NK-92 (cell line): Measurements from ENCODE around the gene IHH.

Experiments used
- DNase-seq: peaks from one replicate; lab custom pipeline; 2025; ENCODE audit not compliant: unreplicated experiment; lab: John Stamatoyannopoulos, UW

The IHH gene

DNA sequence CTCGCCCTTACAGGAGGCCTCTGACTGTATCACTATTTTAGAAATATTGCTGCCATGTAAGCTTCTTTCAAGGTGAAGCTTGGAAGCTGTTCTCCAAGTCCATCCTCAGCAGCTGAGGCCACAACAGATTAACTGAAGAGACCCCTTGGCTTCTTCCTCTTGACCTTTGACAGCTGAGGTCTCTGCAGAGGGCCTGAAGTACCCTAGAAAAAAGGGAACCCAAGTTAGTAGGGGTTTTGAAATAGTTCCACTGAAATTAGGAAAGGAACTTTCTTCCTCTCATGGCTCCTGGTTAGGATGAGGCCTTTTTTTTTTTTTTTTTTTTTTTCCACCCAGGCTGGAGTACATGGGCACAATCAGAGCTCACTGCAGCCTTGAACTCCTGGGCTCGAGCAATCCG, 15.5 kb upstream of the IHH start:
- DNase-seq: no peak

DNA sequence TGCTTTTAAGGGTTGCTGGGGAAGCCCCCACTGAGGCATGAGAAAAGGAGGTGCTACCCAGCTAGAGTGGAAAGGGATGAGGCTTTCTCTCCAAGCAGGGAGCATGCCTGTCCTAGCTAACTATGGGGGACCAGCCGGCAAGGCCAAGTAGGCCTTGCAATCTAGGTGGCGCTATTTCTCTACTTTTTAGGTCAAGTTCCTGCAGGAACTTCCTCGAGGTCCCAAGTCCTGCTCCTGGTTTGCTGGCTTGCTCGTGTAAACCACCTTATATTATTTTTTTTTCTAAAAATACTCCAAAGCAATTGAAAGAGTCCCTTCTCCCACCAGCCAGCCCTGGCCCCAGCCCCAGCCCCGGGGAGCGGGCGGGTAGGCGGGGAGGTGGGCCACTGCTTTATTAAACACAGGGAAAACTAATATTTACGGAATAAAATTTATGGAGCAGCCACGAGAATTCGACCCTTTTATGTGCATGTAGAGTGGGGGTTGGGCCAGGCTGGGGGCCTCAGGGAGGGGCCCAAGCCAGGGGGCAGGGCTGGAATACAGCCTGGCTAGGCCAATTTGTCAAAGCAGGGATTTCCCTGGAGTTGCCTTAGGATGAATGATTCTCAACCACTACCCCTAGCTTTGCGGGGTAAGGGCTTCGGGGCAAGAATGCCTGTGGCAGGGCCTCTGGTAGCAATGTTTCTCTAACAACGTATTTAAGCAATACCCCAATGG, 12.8 kb upstream of the IHH start:
- no peak for DNase-seq

DNA sequence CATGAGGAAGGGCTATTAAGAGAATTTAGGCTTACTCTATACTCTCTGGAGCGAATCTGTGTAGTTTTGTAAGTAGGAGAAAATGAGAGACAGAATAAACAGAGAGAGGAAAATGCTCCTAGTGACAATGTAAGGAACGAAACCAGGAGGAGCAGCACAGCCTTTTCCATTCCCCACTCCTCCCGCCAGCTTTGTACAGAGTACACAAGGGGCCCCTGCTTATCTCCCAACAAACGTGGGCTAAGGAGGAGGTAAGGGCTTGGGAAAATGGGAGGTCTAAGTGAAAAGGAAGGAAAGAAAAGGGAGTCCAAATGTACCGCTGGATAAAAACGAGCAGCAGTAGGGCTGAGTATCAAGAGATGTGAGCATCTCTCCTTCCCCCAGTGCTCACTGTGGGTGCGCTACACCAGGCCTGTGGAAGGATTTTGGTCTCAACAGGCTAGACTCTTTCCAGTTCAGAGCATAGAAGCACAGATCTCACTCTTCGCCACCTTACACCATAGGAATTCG, 12.1 kb upstream of the IHH start:
- DNase-seq: no peak

DNA sequence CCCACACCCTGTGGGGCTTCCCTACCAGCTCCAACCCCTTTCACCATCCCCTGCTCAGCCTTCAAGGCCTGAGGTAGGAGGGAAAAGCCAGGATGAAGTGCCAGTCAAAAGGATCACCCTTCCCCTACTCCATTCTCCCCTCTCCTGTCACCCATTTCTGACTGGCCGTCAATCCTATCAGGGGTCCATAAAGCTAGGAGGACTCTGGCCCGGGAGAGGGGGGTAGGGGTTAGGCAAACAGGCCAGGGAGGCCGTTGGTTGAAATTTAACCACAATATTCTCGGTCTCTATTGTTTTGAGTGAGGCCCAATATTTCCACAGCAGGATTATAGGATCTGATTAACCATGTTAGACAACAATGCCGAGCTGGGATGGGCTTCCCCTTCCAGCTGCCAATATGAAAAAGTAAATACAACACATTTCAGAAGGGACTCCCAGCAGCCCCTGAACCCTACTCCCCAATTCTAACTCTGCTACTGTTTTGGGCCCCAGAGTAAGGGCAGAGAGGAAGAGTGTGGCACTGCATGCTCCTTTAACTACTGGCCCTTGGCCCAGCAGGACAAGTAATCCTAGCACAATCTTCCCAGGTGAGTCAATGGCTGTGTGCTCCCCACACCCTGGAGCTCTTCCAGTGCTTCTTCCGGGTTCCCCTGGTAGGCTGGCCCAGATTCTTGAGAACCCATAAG, 10.6 kb upstream of the IHH start:
- no peak for DNase-seq

DNA sequence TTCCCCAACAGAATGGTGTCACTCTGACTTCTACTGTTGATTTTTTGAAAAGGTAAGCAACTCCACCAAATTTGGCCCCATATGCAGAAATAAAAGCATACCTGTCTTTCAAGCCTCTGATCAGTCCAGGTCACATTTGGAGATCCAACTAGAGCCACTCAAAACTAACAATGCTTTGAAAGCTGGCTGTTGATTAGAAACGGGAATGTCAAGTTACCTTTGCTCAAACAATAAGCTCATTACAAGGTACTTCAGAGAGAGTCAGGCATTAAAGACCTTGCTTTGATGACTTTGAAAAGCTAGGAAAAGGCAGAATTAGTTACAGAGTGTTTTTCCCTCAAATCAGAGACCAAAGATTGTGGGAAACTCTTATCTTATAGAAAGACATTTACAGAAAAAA, 4.8 kb upstream of the IHH start:
- no peak for DNase-seq

DNA sequence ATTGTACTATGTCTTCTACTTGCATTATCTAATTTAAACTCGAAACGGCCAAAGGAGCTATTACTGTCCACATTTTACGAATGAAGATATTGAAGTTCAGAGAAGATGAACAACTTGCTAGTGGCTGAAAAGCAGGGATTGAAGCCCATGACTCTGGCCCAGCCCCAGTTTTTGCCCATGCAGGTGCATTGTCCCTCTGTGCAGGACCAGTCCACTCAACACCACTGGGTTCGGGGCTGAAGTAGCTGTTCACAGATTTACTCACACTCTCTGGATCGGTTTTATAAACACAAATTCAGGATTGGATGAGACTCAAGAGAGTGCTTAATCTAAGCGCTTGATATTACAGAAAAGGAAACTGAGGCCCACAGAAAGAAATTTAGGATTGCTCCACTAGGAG, 1.4 kb upstream of the IHH start:
- DNase-seq: no peak

DNA sequence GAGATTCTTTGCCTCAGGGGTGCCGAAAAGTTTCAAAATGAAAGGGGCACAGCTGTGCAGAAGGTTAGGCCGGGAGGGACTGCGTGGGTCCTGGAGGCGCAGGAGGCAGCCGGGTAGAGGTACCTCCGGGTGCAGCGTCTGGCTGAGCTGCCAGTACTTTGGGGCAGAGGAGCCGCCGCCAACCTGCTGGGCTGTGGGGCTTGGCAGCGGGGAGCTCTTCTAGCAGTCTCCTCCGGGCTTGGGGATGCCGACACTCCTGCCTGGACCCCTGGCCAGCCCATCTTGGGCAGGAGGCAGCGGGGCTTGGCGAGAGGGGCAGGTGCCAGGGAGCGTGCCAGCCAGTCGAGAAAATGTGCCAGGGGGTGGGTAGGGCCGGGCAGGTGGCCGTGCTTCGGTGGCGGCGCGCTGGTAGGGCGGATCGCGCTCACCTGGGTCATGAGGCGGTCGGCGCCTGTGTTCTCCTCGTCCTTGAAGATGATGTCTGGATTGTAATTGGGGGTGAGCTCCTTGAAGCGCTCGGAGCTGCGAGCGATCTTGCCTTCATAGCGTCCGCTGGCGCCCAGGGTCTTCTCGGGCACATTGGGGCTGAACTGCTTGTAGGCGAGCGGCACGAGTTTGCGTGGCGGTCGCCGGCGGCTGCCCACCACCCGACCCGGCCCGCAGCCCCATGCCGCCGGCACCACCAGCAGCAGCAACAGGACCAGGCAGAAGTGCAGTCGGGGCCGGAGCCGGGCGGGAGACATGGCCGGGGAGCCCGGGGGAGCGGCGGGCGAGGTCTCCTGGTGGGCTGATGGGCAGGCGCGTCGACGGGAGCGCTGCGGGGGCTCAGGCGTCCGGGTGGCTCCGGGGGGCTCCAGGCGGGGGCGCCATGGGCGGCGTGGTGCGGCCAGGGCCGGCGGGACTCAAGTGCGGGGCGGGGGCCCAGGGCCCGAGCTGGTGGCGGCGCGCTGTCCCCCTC, 717 bp downstream of the IHH start:
- DNase-seq: no peak

DNA sequence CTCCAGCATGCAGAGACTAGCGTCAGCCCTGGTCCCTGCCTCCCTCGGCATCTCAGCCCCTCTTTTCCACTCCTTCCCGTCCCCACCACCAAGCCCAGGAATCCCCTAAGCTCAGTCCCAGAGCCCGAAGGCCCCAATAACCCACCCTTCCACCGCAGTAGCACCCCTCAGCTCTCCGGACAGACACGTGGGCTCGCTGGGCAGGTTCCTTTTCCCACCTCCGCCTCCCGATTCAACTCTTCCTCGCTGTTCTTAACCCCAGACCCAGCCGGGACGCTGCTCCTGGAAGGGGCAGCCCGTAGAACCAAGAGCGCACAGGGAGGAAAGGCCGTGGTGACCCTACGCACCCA, 1.4 kb downstream of the IHH start:
- DNase-seq: no peak

DNA sequence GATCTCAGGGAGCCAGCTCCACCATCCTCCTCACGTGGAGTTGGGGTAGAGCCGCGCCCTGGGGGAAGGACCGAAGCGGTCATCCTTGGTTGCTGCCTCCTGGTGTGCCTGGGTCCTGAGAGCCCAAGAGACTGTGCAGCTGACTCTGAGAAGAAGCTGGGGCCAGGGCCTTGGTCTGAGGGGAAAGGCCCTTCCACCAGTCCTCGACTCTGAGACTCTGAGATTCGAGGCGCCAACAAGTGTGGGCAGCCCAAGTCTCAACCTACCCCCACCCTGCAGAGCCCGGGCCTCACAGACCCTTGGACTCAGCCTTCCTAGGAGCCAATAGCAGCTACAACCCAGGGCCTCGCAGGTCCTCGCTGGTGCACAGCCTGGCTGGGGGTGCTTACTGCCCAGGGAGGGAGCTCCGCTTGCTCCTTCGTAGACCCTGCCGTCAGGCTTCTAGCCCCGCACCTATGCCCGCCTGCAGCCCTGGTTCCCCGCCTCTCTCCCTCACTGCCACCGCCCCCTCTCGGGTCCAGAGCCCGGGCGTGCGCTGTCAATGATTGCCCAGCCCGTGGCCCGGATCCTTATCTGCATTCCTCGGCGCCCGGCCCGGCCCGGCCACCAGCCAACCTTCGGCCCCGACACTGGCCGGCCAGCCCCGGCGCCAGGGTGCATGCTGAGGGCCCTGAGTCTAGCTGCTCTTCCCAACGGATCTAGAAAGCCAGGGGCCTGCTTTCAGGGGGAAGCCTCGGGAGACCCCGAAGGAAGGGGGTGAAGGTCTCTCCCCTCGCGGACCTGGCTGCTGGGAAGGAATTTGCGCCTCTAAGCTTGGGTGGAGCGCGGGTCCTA, 2.0 kb downstream of the IHH start:
- DNase-seq: no peak

DNA sequence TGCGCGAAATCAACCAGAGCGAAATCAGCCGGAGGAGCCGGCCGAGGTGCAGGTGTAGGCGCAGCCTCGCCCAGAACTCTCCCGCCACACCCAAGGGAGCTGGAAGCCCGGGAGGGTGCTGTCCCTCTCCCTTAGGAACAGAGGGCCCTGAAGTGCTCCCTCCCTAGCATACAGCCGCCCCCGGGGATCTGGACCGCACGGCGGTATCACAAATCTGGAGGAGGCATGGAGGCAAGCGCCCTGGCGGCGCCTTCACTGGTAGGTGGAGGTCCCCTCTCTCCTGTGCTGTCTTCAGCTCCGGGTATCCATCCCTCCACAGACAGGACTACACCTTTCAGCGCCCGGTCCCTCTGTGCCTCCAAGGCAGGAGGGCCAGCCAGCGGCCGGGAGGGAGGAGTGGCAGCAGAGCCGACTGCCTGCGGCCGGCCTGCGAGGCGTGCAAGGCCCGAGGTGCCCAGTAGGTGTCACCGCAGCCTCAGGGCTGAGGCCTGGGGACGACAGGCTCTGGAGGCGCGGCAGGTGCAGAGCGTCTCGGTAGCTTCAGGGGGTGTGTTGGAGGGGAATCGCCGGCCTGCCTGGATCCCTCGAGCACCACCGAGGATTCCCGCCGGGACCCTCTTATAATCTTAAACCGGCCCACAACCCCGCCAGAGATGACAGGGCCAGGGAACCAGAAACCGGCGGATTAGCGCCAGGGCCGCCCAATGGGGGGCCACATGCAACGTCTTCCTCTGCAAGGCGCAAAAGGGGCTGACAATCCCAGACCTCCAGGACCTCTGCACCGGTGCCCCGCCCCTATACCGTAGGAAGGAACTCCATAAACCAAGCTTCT, 2.8 kb downstream of the IHH start:
- DNase-seq: no peak

DNA sequence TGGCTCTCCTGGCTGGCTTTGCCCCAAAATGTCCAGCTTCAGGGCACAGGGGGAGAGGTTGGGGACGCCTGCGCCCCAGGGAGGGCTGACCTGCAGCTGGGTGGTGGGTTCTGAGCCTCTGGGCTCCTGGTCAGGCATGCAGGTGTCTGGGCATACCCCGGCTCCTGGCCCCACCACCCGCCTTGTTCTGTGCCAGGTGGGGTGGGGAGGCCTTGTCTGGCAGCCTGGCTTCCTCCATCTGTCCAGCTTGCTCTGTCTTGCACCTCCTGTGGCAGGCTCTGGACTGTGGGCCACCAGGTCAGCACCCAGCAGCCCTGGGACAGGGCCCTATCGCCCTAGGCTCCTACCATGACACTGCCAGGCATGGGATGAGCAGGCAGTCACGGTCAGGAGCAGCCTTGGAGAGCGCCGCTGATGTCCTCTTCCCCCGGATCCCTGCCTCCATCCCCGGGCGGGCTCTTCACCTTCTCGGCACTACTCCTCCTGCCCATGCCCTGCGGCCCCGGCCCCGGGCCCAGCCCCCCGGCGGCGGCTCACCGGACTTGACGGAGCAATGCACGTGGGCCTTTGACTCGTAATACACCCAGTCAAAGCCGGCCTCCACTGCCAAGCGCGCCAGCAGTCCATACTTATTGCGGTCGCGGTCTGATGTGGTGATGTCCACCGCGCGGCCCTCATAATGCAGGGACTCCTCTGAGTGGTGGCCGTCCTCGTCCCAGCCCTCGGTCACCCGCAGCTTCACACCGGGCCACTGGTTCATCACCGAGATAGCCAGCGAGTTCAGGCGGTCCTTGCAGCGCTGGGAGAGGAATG, 3.6 kb downstream of the IHH start:
- no peak for DNase-seq

DNA sequence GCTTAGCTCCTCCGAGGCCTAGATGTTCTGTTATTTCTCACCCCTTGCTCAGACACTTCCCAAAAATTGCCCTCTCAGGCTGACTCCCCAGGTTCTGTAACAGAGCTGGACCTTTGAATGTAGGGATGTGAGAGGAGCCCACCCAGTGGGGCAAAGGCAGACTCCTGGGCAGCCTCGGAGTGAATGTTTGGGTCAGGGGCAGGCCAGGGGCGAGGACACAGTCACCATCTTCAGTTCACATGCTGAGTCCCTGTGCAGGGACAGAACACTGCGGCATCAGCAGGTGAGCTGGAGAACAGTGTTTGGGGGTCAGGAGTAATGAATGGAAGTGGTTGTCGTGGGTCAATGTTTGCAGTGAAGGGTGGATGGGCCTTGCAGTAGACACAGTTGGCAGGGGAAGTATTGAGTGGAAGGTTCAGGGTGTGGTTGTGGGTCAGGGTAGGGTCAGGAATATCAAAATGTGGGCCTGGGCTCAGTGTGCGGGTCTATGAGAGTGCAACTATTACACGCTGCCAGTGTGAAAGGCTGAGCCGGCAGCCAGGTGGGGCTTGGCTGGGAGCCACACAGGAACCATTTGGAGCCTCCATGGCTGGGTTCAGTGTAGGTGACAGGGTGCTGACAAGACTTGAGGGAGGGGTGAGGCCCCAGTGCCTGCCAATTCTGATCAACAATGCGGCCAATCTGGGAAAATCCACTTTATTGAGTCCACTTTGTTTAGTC, 4.4 kb downstream of the IHH start:
- no peak for DNase-seq

DNA sequence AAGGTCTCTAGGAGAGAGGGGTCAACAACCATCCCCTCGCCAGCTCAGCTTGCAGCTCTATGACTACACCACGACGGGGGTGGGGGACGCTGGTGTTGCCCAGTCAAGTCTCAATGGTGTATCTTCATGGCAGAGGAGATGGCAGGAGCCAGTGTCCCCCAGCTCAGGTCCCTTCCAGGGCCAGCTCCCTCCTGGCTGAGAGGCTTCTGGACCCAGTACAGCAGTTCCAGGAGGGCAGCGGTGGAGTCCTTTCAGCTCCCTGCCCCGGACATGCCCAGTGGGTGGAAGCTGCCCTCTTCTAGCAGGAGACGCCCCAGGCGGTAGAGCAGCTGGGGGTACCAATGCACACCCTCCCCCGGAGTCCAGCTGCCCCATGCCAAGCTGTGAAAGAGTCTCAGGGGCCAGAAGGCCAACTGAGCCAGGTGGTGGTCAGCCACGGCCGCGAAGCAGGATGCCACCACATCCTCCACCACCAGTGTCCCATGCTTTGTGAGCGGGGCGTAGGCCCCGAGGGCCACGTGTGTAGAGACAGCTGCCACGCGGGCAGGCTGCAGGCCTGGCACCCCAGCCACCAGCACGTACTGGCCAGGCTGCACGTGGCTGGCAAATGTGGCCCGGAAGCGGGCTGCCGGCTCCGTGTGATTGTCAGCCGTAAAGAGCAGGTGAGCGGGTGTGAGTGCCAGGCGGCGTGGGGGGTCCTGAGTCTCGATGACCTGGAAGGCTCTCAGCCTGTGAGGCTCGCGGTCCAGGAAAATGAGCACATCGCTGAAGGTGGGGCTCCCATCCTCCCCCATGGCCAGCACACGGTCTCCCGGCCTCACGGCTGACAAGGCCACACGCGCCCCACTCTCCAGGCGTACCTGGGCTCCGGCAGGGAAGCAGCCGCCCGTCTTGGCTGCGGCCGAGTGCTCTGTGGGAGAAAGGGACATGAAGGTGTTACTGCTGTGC, 5.5 kb downstream of the IHH start:
- no peak for DNase-seq

DNA sequence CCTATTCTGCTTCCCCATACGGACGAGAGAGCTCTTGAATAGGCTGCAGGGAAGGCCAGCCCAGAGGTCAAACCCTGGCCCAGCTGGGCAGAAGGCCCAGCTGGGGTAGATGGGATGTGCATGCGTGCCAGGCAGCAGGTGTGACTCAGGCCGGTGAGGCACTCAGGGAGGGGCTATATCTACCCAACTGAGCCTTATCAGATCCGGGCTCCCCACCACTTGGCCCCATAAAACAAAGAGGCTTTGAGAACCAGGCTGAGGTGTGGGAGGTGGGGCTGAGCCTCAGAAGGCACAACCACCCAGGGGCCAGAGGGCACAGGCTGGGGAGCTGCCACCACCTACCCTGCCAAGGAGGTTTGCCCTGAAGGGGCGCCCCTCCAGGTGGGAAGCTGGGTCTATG, 11.4 kb downstream of the IHH start:
- DNase-seq: no peak

DNA sequence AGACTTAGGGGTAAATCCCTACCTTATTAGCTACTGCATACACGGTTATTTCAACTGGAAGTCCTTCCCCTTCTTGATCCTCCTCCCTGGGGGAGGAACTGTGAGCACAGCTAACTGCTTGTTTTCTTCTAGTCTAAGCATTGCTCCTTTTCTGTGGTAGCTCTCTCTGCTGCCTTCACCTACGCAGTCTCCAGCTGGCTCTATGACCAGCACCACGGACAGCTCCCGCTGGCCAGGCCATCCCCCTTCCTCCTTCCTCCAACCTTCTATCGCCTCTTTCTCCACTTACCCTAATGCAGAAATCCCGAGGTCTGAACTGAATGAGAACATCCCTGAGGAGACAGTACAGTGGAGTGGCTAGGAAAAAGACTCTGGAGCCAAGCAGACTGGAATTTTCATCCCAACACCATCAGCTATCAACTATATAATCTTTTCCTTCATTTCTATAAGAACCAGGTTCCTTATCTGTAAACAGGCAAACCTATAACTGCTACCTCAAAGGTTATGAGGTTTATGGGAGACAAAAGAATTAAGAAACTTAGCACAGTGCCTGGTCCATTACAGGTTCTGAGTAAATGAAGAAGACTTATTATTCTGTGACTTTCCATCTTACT, 14.7 kb downstream of the IHH start:
- no peak for DNase-seq

DNA sequence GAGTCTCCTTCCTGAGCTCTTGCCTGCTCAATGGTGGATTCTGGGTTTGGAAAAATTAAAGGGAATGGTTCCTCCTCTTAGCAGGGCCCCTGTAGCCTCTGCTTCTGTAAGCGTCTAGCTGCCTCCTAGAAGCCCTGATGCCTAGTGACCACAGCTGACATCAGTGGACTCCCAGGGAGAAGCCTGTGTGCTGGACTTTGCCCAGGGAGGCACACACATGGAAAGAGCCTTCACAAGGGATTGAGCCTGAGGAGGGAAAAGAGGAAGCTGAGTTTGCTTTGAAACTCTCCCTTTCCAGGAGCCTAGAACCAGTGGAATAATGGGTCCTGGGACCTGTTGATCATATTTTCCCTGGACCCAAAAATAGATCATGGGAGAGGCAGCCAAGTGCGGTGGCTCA, 18.0 kb downstream of the IHH start:
- DNase-seq: no peak

DNA sequence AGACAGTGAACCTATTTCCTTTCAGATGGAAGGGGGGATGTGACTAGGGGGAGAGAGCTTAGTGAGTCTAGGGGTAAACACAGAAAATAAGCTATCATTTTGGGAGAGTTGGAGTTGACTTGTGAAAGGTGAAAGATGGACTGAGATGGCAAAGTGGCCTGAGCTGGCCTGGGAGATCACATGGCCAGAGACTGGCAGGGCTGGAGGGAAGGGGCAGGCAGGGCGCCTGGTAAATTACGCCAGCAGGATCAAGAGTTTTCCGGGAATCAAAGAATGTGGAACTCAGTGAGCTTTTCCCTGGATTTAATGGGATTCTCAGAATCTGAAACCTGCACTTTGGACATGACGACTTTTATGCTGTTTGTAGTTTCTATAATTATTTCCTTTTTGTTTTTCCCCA, 18.6 kb downstream of the IHH start:
- DNase-seq: no peak
